ENCODE results near the gene WDR20. TPM values are rescaled to one million over a fixed set of nuclear protein-coding genes. Genes with fewer than 3 reads are reported as not detected.

The WDR20 gene
- total and polyA plus RNA-seq, 11 donors, result 10.4 to 26.5 (median 19.5) TPM

GRCh38 chr14:102223682-102224081, 84.0 kb downstream of the WDR20 start:
- intact Hi-C loops (cut with DNase I), result no loop called here
- Histone ChIP-seq H3K27me3 (no peaks in the 10 kb centered on the region), H3K4me1 (peaks cover 0 to 17% (median 5%) of the 10 kb centered on the region in 12 donors), H3K9me3 (no peaks in the 10 kb centered on the region), H3K27ac (no peak overlapping the region), H3K4me3 (no peak overlapping the region), H3K36me3 (peaks cover 0 to 30% (median 14%) of the 10 kb centered on the region in 9 donors)
- ATAC-seq (no peak), DNase-seq (no peak)
- no peak for TF ChIP-seq POLR2A (IDR thresholded peaks at IDR 0.05)
- TF ChIP-seq, protein P1, sequence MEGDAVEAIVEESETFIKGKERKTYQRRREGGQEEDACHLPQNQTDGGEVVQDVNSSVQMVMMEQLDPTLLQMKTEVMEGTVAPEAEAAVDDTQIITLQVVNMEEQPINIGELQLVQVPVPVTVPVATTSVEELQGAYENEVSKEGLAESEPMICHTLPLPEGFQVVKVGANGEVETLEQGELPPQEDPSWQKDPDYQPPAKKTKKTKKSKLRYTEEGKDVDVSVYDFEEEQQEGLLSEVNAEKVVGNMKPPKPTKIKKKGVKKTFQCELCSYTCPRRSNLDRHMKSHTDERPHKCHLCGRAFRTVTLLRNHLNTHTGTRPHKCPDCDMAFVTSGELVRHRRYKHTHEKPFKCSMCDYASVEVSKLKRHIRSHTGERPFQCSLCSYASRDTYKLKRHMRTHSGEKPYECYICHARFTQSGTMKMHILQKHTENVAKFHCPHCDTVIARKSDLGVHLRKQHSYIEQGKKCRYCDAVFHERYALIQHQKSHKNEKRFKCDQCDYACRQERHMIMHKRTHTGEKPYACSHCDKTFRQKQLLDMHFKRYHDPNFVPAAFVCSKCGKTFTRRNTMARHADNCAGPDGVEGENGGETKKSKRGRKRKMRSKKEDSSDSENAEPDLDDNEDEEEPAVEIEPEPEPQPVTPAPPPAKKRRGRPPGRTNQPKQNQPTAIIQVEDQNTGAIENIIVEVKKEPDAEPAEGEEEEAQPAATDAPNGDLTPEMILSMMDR (IDR thresholded peaks at IDR 0.05), result no peak
- 90 to 96% (median 94%) methylated on average over 6 of the region's 6 CpGs for WGBS, 4 donors

DNA sequence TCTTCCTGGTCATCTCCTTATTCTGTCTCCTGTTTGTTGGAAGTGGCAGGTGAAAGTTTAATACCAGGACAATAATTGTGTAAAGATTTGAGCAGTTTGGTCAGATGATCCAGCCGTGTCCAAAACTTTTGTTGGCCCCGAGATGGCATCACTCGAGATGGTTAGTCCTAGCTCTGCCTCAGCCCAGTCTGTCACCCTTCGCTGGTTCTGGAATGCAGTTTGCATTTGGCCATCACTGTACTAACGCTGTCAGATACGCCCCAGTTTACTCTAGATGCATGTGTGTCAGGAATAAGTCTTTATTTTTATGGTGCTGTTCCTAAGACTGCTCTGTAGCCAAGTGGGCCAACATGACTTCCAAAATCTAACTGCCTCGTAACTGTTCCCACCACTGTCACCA, 85.7 kb downstream of the WDR20 start:
- 87 to 97% (median 95%) methylated on average over 7 of the region's 7 CpGs for WGBS, 4 donors
- no peak overlapping the region for H3K27ac ChIP-seq
- H3K4me1 ChIP-seq, result peaks cover 0 to 10% (median 0%) of the 10 kb centered on the region in 12 donors
- no peaks in the 10 kb centered on the region for H3K9me3 ChIP-seq
- H3K27me3 ChIP-seq, result no peaks in the 10 kb centered on the region
- no peak overlapping the region for H3K4me3 ChIP-seq
- DNase-seq (no peak), ATAC-seq (no peak)
- intact Hi-C loops (cut with DNase I), result loop anchor here in 1 of 10 donors (1.0 kb wide), 1 partner anchor 18 kb away; no protein-coding TSS in a partner anchor
- H3K36me3 ChIP-seq, result peaks cover 0 to 32% (median 18%) of the 10 kb centered on the region in 9 donors
- TF ChIP-seq, protein P1 (IDR thresholded peaks at IDR 0.05), result no peak
- no peak for TF ChIP-seq POLR2A (IDR thresholded peaks at IDR 0.05)

DNA sequence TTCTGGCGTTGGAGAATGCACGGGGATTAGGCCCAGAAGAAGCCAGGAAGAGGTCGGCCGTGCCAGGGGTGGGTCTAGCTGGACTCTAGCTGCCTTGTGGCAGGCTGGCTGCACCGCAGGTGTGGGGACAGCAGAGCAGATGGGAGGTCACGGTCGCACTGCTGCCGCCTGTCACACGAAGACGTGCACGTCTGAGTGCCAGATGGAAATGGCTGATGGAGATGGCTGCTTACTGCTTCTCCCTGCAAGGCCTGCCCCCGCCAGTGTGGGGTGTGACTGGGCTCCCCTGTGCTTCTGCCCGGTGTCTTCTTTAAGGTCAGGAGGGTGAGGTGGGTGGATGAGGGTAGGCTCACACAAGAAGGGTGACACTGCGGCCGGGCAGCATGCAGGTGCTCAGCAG, 86.2 kb downstream of the WDR20 start:
- no peaks in the 10 kb centered on the region for H3K27me3 ChIP-seq
- intact Hi-C loops (cut with DNase I), result loop anchor here in 1 of 10 donors (1.0 kb wide), 1 partner anchor 19 kb away; no protein-coding TSS in a partner anchor
- WGBS, 4 donors, result 79 to 88% (median 86%) methylated on average over 11 to 15 of the region's 15 CpGs
- no peak overlapping the region for H3K4me3 ChIP-seq
- no peak for TF ChIP-seq POLR2A (IDR thresholded peaks at IDR 0.05)
- TF ChIP-seq, protein P1 (IDR thresholded peaks at IDR 0.05), result no peak
- peaks cover 0 to 10% (median 0%) of the 10 kb centered on the region in 12 donors for H3K4me1 ChIP-seq
- H3K36me3 ChIP-seq, result peaks cover 0 to 36% (median 15%) of the 10 kb centered on the region in 9 donors
- H3K9me3 ChIP-seq, result no peaks in the 10 kb centered on the region
- DNase-seq, result no peak
- H3K27ac ChIP-seq, result no peak overlapping the region
- ATAC-seq, result no peak

- intact Hi-C loops (cut with DNase I), result no loop called here
- peak overlapping the region in 2 of 12 donors; percentile 7 to 29 for H3K4me3 ChIP-seq
- H3K36me3 ChIP-seq, result peaks cover 0 to 42% (median 18%) of the 10 kb centered on the region in 9 donors
- H3K27ac ChIP-seq, result no peak overlapping the region
- WGBS, 4 donors, result 79 to 88% (median 83%) methylated on average over 12 to 27 of the region's 27 CpGs
- peaks cover 0 to 10% (median 0%) of the 10 kb centered on the region in 12 donors for H3K4me1 ChIP-seq
- TF ChIP-seq POLR2A (IDR thresholded peaks at IDR 0.05), result no peak
- TF ChIP-seq, protein P1 (IDR thresholded peaks at IDR 0.05), result no peak
- no peaks in the 10 kb centered on the region for H3K9me3 ChIP-seq
- no peaks in the 10 kb centered on the region for H3K27me3 ChIP-seq
- ATAC-seq, result peak in 1 of 4 donors; percentile 8
- DNase-seq, result no peak
Observed at GRCh38 chr14:102226356-102227125, 86.8 kb downstream of the WDR20 start.
